GM23248 (cell line): Measurements from ENCODE around the gene CYP27B1. TPM values are rescaled to one million over a fixed set of nuclear protein-coding genes. Genes with fewer than 3 reads are reported as not detected.
A peak's percentile ranks its signal among the peaks of the same experiment; 100 is the strongest.

Experiments
- DNase-seq: peaks from one replicate; pipeline ENCODE4 v3.0.0-alpha.2; 2015
- H2AFZ ChIP-seq: fragments of 200-600 bp; sonication (generic); 2 replicates; pipeline ENCODE4 v1.6.1; 2016; ENCODE audit warnings: antibody characterized with exemption
- H3F3A ChIP-seq: fragments of 200-600 bp; sonication (generic); 2 replicates; pipeline ENCODE4 v1.6.1; 2016; ENCODE audit warnings: mild to moderate bottlenecking, antibody characterized with exemption, mixed run types; ENCODE audit not compliant: insufficient read depth
- H3K27ac ChIP-seq: fragments of 200-600 bp; sonication (generic); 2 replicates; pipeline ENCODE4 v1.5.1; 2016; ENCODE audit warnings: mild to moderate bottlenecking
- H3K27me3 ChIP-seq: fragments of 200-600 bp; sonication (generic); replicated peaks from 2 replicates; pipeline ENCODE4 v1.6.1; 2016; ENCODE audit warnings: mild to moderate bottlenecking; ENCODE audit not compliant: insufficient read depth
- H3K36me3 ChIP-seq: fragments of 200-600 bp; sonication (generic); 2 replicates; pipeline ENCODE4 v1.6.1; 2016; ENCODE audit warnings: low read depth, mild to moderate bottlenecking
- H3K4me1 ChIP-seq: fragments of 200-600 bp; sonication (generic); 2 replicates; pipeline ENCODE4 v1.6.1; 2016; ENCODE audit warnings: mild to moderate bottlenecking; ENCODE audit not compliant: insufficient read depth
- H3K4me2 ChIP-seq: fragments of 200-600 bp; sonication (generic); one replicate; pipeline ENCODE4 v1.6.1; 2016; ENCODE audit warnings: mild to moderate bottlenecking; ENCODE audit not compliant: unreplicated experiment
- H3K4me3 ChIP-seq: fragments of 200-600 bp; sonication (generic); 2 replicates; pipeline ENCODE4 v1.5.1; 2016; ENCODE audit warnings: mild to moderate bottlenecking
- H3K79me2 ChIP-seq: fragments of 200-600 bp; sonication (generic); 2 replicates; pipeline ENCODE4 v1.6.1; 2016; ENCODE audit warnings: mild to moderate bottlenecking; ENCODE audit not compliant: insufficient read depth
- H3K9ac ChIP-seq: fragments of 200-600 bp; sonication (generic); 2 replicates; pipeline ENCODE4 v1.6.1; 2016; ENCODE audit warnings: mild to moderate bottlenecking
- H3K9me2 ChIP-seq: fragments of 200-600 bp; sonication (generic); 2 replicates; pipeline ENCODE4 v1.6.1; 2016; ENCODE audit warnings: mixed run types, mild to moderate bottlenecking, moderate library complexity; ENCODE audit not compliant: insufficient read depth
- H3K9me3 ChIP-seq: fragments of 200-600 bp; sonication (generic); one replicate; pipeline ENCODE4 v1.6.1; 2017; ENCODE audit warnings: low read depth
- H4K20me1 ChIP-seq: fragments of 200-600 bp; sonication (generic); 2 replicates; pipeline ENCODE4 v1.6.0; 2016; ENCODE audit not compliant: insufficient read depth
- EZH2 ChIP-seq: fragments of 200-600 bp; sonication (generic); IDR thresholded peaks from 2 replicates; pipeline ENCODE4 v1.6.1; 2018; ENCODE audit warnings: antibody characterized with exemption, mild to moderate bottlenecking; ENCODE audit not compliant: insufficient read depth, poor library complexity, severe bottlenecking
- EZH2phosphoT487 ChIP-seq: fragments of 200-600 bp; sonication (generic); IDR thresholded peaks from 2 replicates; pipeline ENCODE4 v1.6.1; 2018; ENCODE audit warnings: antibody characterized with exemption, moderate library complexity, mild to moderate bottlenecking, low read depth; ENCODE audit not compliant: insufficient read depth
- WGBS, 2 experiments: methylation state at CpG; one replicate each; pipeline ENCODE4 v1.1.6; 2015 to 2017; ENCODE audit warnings: low lambda C conversion rate in 2 of 2, low coverage in 1 of 2; ENCODE audit errors: missing lambda C conversion rate in 2 of 2; 5-methylcytosine and 5-hydroxymethylcytosine counted together
- in situ Hi-C: fragments of 300-500 bp; cut with MboI; formaldehyde crosslinking; loops from 2 replicates; pipeline ENCODE4 v1.15.0; 2020
- polyA plus RNA-seq: library from polyadenylated mRNA; unstranded; fragments of >200 nt; fragmentation: Nextera tagmentation; extraction: Ambion mirVana; gene quantifications from 2 replicates; pipeline ENCODE4 v1.2.1, GENCODE V29; 2016
- total RNA-seq: library from RNA; depleted of rRNA; stranded (reverse); fragments of >200 nt; shearing (Covaris generic); gene quantifications from 2 replicates; pipeline ENCODE4 v1.2.3, GENCODE V29; 2014

The CYP27B1 gene
- total and polyA plus RNA-seq, 2 experiments from 2014 or later: 0.78 to 0.86 TPM

DNA sequence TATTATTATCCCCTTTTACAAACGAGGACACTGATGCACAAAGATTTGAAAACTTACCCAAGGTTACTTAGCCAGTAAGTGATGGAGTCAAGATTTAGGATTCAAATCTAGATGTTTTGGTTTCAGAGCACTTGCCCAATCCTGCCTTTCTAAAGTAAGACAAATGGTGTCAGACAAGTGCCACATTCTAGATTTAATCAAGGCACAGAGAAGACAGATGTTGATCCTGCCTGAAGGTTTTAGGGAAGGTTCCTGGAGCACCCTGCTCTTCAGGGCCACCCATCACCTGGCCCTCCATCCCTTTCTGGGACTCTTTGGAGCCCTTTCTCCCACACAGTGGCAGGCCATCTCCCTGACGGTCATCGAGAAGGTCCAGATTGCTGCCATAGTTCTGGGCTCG, 9.1 kb downstream of the CYP27B1 start:
- H3K9me3 ChIP-seq: no peaks in the 10 kb centered on the region
- H3K4me3 ChIP-seq: no peak overlapping the region
- no peak for DNase-seq
- H3K4me2 ChIP-seq: no peak overlapping the region
- peaks cover 22% of the 10 kb centered on the region for H3K27me3 ChIP-seq
- peaks cover 11% of the 10 kb centered on the region for H3F3A ChIP-seq
- TF ChIP-seq EZH2 (no peak), EZH2phosphoT487 (no peak)
- 75 to 83% methylated on average over 4 of the region's 4 CpGs for WGBS, 2 experiments
- in situ Hi-C loops: no loop called here
- H3K36me3 ChIP-seq: no peaks in the 10 kb centered on the region
- no peaks in the 10 kb centered on the region for H3K4me1 ChIP-seq
- no peaks in the 10 kb centered on the region for H4K20me1 ChIP-seq
- H3K9ac ChIP-seq: no peak overlapping the region
- no peak overlapping the region for H3K27ac ChIP-seq
- no peaks in the 10 kb centered on the region for H3K9me2 ChIP-seq
- no peaks in the 10 kb centered on the region for H3K79me2 ChIP-seq
- no peak overlapping the region for H2AFZ ChIP-seq

DNA sequence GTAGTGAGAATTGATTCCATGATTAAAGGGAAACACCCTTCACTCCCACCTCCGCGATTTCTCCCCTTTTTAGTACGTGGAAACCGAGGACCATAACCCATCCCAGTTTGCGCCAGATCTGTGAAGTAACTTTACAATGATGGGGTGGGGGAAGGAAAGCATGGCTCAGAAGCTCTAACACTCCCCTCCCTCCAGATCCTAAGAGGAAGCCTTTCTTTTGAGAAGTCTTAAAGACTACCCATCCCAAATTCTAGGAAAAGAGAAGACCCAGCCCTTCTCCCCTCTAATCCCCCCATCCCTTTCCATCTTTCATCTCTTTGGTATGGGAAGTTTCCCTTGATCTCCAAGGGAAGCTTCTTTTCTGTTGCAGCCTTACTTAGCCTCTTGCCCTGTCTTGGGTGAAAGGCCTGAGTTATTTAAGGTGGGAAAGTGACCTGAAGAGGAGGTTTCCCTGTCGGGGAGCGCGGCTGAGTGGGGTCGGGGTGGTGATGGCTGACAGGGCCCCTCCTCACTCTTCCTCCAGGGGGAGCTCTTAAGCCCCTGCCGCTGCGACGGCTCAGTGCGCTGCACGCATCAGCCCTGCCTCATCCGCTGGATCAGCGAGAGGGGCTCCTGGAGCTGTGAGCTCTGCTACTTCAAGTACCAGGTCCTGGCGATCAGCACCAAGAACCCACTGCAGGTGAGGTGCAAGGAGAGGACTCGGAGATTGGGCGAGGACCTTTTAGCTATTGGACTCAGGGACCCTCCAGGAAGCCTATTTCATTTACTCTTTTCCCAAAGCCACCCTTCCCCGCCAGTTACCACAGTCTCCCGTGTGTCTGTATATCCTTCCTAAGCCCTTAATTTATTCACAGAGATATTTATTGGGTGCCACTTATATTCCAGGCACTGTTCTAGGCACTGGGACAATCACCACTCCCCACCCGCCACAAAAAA, 10.2 kb downstream of the CYP27B1 start:
- Histone ChIP-seq H3K9ac (no peak overlapping the region), H3K9me2 (no peaks in the 10 kb centered on the region), H3F3A (peaks cover 11% of the 10 kb centered on the region), H3K4me1 (no peaks in the 10 kb centered on the region), H3K36me3 (no peaks in the 10 kb centered on the region), H3K4me3 (no peak overlapping the region), H2AFZ (no peak overlapping the region), H4K20me1 (no peaks in the 10 kb centered on the region), H3K4me2 (no peak overlapping the region), H3K9me3 (no peaks in the 10 kb centered on the region), H3K27me3 (peaks cover 22% of the 10 kb centered on the region), H3K27ac (no peak overlapping the region), H3K79me2 (peaks cover 4% of the 10 kb centered on the region)
- no peak for TF ChIP-seq EZH2phosphoT487
- TF ChIP-seq EZH2: no peak
- DNase-seq: no peak
- 86 to 90% methylated on average over 22 of the region's 22 CpGs for WGBS, 2 experiments
- in situ Hi-C loops: no loop called here

DNA sequence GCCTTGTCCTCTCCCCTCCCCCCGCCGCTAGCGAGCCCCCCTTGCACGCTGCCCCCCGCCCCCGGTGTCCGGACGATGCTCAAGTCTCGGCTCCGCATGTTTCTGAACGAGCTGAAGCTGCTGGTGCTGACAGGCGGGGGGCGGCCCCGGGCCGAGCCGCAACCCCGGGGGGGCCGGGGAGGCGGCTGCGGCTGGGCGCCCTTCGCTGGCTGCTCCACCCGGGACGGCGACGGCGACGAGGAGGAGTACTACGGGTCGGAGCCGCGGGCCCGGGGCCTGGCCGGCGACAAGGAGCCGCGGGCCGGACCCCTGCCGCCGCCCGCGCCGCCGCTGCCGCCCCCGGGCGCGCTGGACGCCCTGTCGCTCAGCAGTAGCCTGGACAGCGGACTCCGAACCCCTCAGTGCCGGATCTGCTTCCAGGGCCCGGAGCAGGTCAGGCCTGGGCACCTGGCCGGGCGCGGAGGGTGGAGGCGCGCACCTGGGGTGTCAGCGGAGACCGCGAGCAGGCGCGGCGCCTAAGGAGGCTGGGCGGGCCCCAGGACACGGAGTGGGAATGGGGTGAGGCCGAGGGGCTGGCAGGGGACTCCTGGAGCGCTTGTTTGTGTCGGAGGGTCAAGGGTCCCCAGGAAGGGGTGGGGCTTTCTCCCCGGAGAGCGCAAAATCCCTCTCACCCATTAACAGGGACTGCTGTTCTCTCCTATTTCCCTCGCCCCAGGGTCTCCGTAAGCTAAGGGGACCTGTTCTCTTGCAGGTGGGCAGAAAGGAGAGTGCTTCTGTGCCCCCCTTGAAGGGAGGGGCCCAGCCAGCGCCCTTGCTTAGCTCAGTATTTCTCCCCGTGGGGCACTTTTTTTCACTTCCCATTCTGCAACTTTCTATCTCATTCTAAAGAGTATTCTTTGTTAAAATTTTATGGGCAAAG, 11.2 kb downstream of the CYP27B1 start:
- Histone ChIP-seq H3K4me3 (peak overlapping the region; percentile 36), H2AFZ (no peak overlapping the region), H3K79me2 (peaks cover 14% of the 10 kb centered on the region), H3K27ac (no peak overlapping the region), H3K36me3 (no peaks in the 10 kb centered on the region), H3F3A (peaks cover 11% of the 10 kb centered on the region), H3K4me2 (peak overlapping the region; percentile 19), H3K27me3 (peaks cover 22% of the 10 kb centered on the region), H4K20me1 (no peaks in the 10 kb centered on the region), H3K9ac (no peak overlapping the region), H3K9me3 (no peaks in the 10 kb centered on the region), H3K9me2 (no peaks in the 10 kb centered on the region), H3K4me1 (peaks cover 4% of the 10 kb centered on the region; the same call in 1 of the 2 replicates)
- TF ChIP-seq EZH2 (peak; percentile 42), EZH2phosphoT487 (peak; percentile 79; the same call in 1 of the 2 replicates)
- in situ Hi-C loops: no loop called here
- peak; percentile 36 for DNase-seq
- WGBS, 2 experiments: 8% methylated on average over 33 to 71 of the region's 76 CpGs

DNA sequence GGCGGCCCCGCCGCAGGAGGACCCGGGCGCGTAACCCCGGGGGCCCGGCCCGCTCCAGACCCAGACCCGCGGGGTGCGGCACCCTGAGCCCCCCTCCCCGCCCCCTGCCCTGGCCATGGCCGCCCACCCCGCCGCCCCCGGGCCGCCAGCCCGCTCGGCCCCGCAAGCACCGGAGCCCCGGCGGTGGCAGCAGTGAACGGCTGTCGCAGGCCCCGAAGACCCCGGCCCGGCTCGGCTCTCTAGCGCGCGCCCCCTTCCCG, 11.8 kb downstream of the CYP27B1 start:
- no peak for TF ChIP-seq EZH2phosphoT487
- no peak for TF ChIP-seq EZH2
- Histone ChIP-seq H3K36me3 (no peaks in the 10 kb centered on the region), H3K79me2 (peaks cover 20% of the 10 kb centered on the region), H4K20me1 (no peaks in the 10 kb centered on the region), H3K27me3 (peaks cover 22% of the 10 kb centered on the region), H3K9me2 (no peaks in the 10 kb centered on the region), H2AFZ (no peak overlapping the region), H3K27ac (no peak overlapping the region), H3K4me2 (no peak overlapping the region), H3K9ac (no peak overlapping the region), H3F3A (peaks cover 11% of the 10 kb centered on the region), H3K9me3 (no peaks in the 10 kb centered on the region), H3K4me1 (peaks cover 4% of the 10 kb centered on the region; the same call in 1 of the 2 replicates), H3K4me3 (peak overlapping the region; percentile 36)
- DNase-seq: no peak
- in situ Hi-C loops: no loop called here
- 2% methylated on average over 29 of the region's 34 CpGs; no CpG with 5 or more reads in 1 of the 2 experiments for WGBS, 2 experiments
